AG09319 (cell line): Measurements from ENCODE around the gene RABGAP1L.

Experiments
- DNase-seq: peaks from one replicate; pipeline ENCODE4 v3.0.0-alpha.2; 2010; ENCODE audit warnings: low read depth; ENCODE audit errors: extremely low read depth
- CTCF ChIP-seq: IDR thresholded peaks from 2 replicates; pipeline ENCODE4 v1.5.1; 2011; ENCODE audit warnings: low read depth, mild to moderate bottlenecking, inconsistent platforms, low read length, moderate library complexity

The RABGAP1L gene

GRCh38 chr1:174206148-174206836 is 47.0 kb downstream of the RABGAP1L start:
- DNase-seq = no peak

GRCh38 chr1:174209347-174210187 is 50.2 kb downstream of the RABGAP1L start:
- DNase-seq = no peak
- TF ChIP-seq CTCF = no peak

More at GRCh38 chr1:174206148-174206836, 47.0 kb downstream of the RABGAP1L start:
- no peak for TF ChIP-seq CTCF

GRCh38 chr1:174211486-174211885 is 52.2 kb downstream of the RABGAP1L start:
- no peak for DNase-seq
- no peak for TF ChIP-seq CTCF

- DNase-seq = no peak
- no peak for TF ChIP-seq CTCF
Observed at GRCh38 chr1:174215766-174216165, 56.4 kb downstream of the RABGAP1L start.

GRCh38 chr1:174217248-174217647 is 57.9 kb downstream of the RABGAP1L start:
- no peak for DNase-seq
- no peak for TF ChIP-seq CTCF

GRCh38 chr1:174217787-174218574 is 58.7 kb downstream of the RABGAP1L start:
- DNase-seq = no peak
- TF ChIP-seq CTCF = peak; percentile 73
